Ecto neural progenitor cell (in vitro differentiated cells): ENCODE measurements around the gene RGS7BP.

Experiments
- DNase-seq: peaks from one replicate; pipeline ENCODE4 v3.0.0-alpha.2; 2018; ENCODE audit warnings: low spot score

The RGS7BP gene

GRCh38 chr5:64505769-64506566 is at the start of gene RGS7BP:
TSS of gene RGS7BP (plus strand) at chr5:64506015. CDS start at chr5:64506625, 610 bp downstream.
- peak; percentile 84 for DNase-seq

- DNase-seq = no peak
Measured at GRCh38 chr5:64457846-64458245, 48.0 kb upstream of the RGS7BP start.

GRCh38 chr5:64458948-64459347 is 46.9 kb upstream of the RGS7BP start:
- no peak for DNase-seq

- no peak for DNase-seq
Measured at GRCh38 chr5:64462391-64462790, 43.4 kb upstream of the RGS7BP start.

- no peak for DNase-seq
Measured at GRCh38 chr5:64486163-64486562, 19.7 kb upstream of the RGS7BP start.

- no peak for DNase-seq
Measured at GRCh38 chr5:64487283-64487682, 18.5 kb upstream of the RGS7BP start.

- DNase-seq = no peak
Measured at GRCh38 chr5:64489857-64490256, 16.0 kb upstream of the RGS7BP start.

GRCh38 chr5:64497386-64497785 is 8.4 kb upstream of the RGS7BP start:
- no peak for DNase-seq

- DNase-seq = no peak
Measured at GRCh38 chr5:64502196-64502595, 3.6 kb upstream of the RGS7BP start.

- peak; percentile 62 for DNase-seq
Measured at GRCh38 chr5:64506567-64507263, 900 bp downstream of the RGS7BP start.

- no peak for DNase-seq
Measured at GRCh38 chr5:64507264-64507605, 1.4 kb downstream of the RGS7BP start.

- no peak for DNase-seq
Measured at GRCh38 chr5:64509828-64510227, 4.0 kb downstream of the RGS7BP start.

- DNase-seq = no peak
Measured at GRCh38 chr5:64513492-64513891, 7.7 kb downstream of the RGS7BP start.

- no peak for DNase-seq
Measured at GRCh38 chr5:64514612-64515011, 8.8 kb downstream of the RGS7BP start.

- no peak for DNase-seq
Measured at GRCh38 chr5:64516216-64516615, 10.4 kb downstream of the RGS7BP start.

GRCh38 chr5:64518793-64519192 is 13.0 kb downstream of the RGS7BP start:
- DNase-seq = no peak

- no peak for DNase-seq
Measured at GRCh38 chr5:64519263-64519662, 13.4 kb downstream of the RGS7BP start.

- no peak for DNase-seq
Measured at GRCh38 chr5:64526734-64527439, 21.1 kb downstream of the RGS7BP start.

- no peak for DNase-seq
Measured at GRCh38 chr5:64530076-64530475, 24.3 kb downstream of the RGS7BP start.

GRCh38 chr5:64532212-64532611 is 26.4 kb downstream of the RGS7BP start:
- no peak for DNase-seq

GRCh38 chr5:64532657-64533056 is 26.8 kb downstream of the RGS7BP start:
- DNase-seq = no peak

- no peak for DNase-seq
Measured at GRCh38 chr5:64534033-64534432, 28.2 kb downstream of the RGS7BP start.

- DNase-seq = no peak
Measured at GRCh38 chr5:64557911-64558310, 52.1 kb downstream of the RGS7BP start.
